Mucosa of descending colon (tissue), 3 donors: ENCODE results near the gene NELL1. TPM values are rescaled to one million over a fixed set of nuclear protein-coding genes. Genes with fewer than 3 reads are reported as not detected.

Experiments used
- ATAC-seq: fragments of 200-7000 bp; cut with Tn5 transposase; one replicate; pipeline ENCODE4 v1.9.1; 2020; ENCODE audit warnings: mild to moderate bottlenecking, moderate library complexity
- DNase-seq, 3 donors: peaks; one replicate each; pipeline ENCODE4 v3.0.0-alpha.2; 2020
- H3K36me3 ChIP-seq: fragments of 200-600 bp; one replicate; pipeline ENCODE4 v1.8.0; 2021; ENCODE audit warnings: low read depth, mild to moderate bottlenecking
- H3K4me1 ChIP-seq: fragments of 200-600 bp; one replicate; pipeline ENCODE4 v1.8.0; 2021; ENCODE audit warnings: low read depth, mild to moderate bottlenecking
- H3K4me3 ChIP-seq: fragments of 200-600 bp; one replicate; pipeline ENCODE4 v1.8.0; 2021; ENCODE audit warnings: mild to moderate bottlenecking
- H3K9me3 ChIP-seq: fragments of 200-600 bp; one replicate; pipeline ENCODE4 v1.8.0; 2021; ENCODE audit warnings: mild to moderate bottlenecking
- intact Hi-C, 2 donors: fragments of 100-400 bp; cut with DNase I in 1 of 2; cut with micrococcal nuclease in 1 of 2; formaldehyde crosslinking; loops; one replicate each; pipeline versions ENCODE4 v1.11.0 to v1.11.1; 2022; cut with DNase I, micrococcal nuclease
- total RNA-seq, 3 donors: library from RNA; stranded (reverse); fragmentation: NEBNext Ultra II Directional in 2 of 3; extraction: Animal tissue kit (Norgen Biotek cat#: 25700) in 2 of 3; gene quantifications; one replicate each; pipeline versions ENCODE4 v1.2.1 to v1.2.4, GENCODE V29; 2021 to 2023
- TF ChIP-seq, protein P1 (sequence below): fragments of 200-600 bp; IDR thresholded peaks from one replicate; pipeline ENCODE4 v1.8.0; 2022; ENCODE audit warnings: antibody characterized with exemption, mild to moderate bottlenecking
- donor health status: DM: no; HTN: no; CAD: no; lungs with moderate emphysema.
- donor health status: DM: no; HTN: no; CAD: no.
- donor health status: DM: no; HTN: yes; CAD: no.

Gene NELL1
- total RNA-seq, 3 donors from 2014 or later: 0.20 to 0.73 (median 0.31) TPM

- Histone ChIP-seq H3K36me3 (no peaks in the 10 kb centered on the region), H3K4me1 (no peaks in the 10 kb centered on the region), H3K9me3 (peaks cover 14% of the 10 kb centered on the region), H3K4me3 (no peak overlapping the region)
- intact Hi-C loops: no loop called here
- TF ChIP-seq, protein P1, sequence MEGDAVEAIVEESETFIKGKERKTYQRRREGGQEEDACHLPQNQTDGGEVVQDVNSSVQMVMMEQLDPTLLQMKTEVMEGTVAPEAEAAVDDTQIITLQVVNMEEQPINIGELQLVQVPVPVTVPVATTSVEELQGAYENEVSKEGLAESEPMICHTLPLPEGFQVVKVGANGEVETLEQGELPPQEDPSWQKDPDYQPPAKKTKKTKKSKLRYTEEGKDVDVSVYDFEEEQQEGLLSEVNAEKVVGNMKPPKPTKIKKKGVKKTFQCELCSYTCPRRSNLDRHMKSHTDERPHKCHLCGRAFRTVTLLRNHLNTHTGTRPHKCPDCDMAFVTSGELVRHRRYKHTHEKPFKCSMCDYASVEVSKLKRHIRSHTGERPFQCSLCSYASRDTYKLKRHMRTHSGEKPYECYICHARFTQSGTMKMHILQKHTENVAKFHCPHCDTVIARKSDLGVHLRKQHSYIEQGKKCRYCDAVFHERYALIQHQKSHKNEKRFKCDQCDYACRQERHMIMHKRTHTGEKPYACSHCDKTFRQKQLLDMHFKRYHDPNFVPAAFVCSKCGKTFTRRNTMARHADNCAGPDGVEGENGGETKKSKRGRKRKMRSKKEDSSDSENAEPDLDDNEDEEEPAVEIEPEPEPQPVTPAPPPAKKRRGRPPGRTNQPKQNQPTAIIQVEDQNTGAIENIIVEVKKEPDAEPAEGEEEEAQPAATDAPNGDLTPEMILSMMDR: no peak
- ATAC-seq (no peak), DNase-seq (no peak)
Observed at GRCh38 chr11:20835561-20835960, 166.2 kb downstream of the NELL1 start.

DNA sequence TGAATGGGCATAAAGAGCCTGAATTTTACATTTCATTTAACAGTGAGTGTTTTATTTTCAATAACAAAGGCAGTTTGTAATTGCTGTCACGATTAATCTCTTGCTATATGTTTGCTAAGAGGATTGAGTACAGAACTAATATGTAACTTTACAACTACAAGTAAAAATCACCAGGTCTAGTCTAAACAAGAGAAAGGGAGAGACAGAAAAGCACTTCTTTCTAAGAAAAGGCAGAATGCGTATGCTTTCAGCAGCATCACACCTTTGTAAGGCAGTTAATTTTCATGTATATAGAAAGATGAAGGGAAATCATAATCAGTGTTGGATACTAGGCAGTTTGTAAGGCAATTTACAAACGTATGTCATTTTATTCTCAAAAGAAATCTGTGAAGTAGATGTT is 169.8 kb downstream of the NELL1 start:
- TF ChIP-seq, protein P1: no peak
- no peaks in the 10 kb centered on the region for H3K36me3 ChIP-seq
- intact Hi-C loops: no loop called here
- peaks cover 8% of the 10 kb centered on the region for H3K9me3 ChIP-seq
- H3K4me1 ChIP-seq: no peaks in the 10 kb centered on the region
- ATAC-seq: no peak
- no peak for DNase-seq
- no peak overlapping the region for H3K4me3 ChIP-seq

DNA sequence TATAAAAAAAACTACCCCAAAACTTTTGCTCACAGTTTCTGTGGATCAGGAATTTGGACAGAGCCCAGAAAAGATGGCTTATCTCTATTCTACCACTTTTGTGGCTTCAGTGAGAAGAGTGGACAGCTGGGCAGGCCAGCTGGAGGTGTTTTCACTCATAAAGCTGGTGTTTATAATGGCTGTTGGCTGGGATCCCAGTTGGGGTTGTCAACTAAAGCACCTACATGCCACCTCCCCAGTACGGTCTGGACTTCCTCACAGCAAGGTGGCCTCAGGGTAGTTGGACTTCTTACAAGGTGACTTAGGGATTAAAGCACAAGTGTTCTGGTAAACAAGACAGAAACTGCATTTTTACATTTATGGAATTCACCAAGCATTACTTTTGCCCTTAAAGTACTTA is 171.0 kb downstream of the NELL1 start:
- Histone ChIP-seq H3K9me3 (peaks cover 15% of the 10 kb centered on the region), H3K4me3 (no peak overlapping the region), H3K4me1 (no peaks in the 10 kb centered on the region), H3K36me3 (no peaks in the 10 kb centered on the region)
- ATAC-seq (no peak), DNase-seq (peak in 1 of 3 donors; percentile 5)
- TF ChIP-seq, protein P1: no peak
- intact Hi-C loops: no loop called here

GRCh38 chr11:20844216-20844615 is 174.8 kb downstream of the NELL1 start:
- no peaks in the 10 kb centered on the region for H3K36me3 ChIP-seq
- ATAC-seq (no peak), DNase-seq (no peak)
- TF ChIP-seq, protein P1: no peak
- H3K4me1 ChIP-seq: no peaks in the 10 kb centered on the region
- no peak overlapping the region for H3K4me3 ChIP-seq
- peaks cover 28% of the 10 kb centered on the region for H3K9me3 ChIP-seq
- intact Hi-C loops: no loop called here

DNA sequence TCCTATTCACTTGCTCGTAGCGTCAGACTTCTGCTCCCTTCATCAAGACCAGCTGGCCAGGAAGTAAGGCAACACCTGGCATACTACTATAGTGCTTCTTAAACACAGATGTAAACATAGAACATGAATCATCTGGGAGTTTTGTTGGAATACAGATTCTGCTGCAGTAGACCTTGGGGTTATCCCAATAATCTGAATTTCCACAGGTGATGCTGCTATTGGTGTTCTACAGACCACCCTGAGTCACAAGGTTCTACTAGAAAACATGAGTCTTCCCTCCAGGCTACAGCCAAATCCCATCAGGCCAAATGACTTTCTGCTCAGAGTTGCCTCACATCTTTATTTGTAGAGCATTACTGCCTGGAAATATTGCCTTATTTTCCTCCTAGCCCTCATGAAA is 175.2 kb downstream of the NELL1 start:
- H3K9me3 ChIP-seq: peaks cover 28% of the 10 kb centered on the region
- no peak for DNase-seq
- intact Hi-C loops: no loop called here
- no peak overlapping the region for H3K4me3 ChIP-seq
- no peaks in the 10 kb centered on the region for H3K36me3 ChIP-seq
- ATAC-seq: no peak
- no peaks in the 10 kb centered on the region for H3K4me1 ChIP-seq
- TF ChIP-seq, protein P1: no peak
